ENCODE results near the gene TRUB2.

Gene TRUB2

GRCh38 chr9:128333451-128333869 is 11.2 kb upstream of the TRUB2 start:
- TF ChIP-seq CSDC2 (CRISPR knock-in tag; IDR thresholded peaks at IDR 0.05) = no peak
- no peak for TF ChIP-seq ARNTL (CRISPR knock-in tag; IDR thresholded peaks at IDR 0.05; ENCODE audit: borderline replicate concordance, low read depth)
- TF ChIP-seq ISL1 (CRISPR knock-in tag; IDR thresholded peaks at IDR 0.05) = no peak
- TF ChIP-seq TCF4 (CRISPR knock-in tag; IDR thresholded peaks at IDR 0.05; ENCODE audit: borderline replicate concordance) = no peak
- no peak for TF ChIP-seq BACH2 (CRISPR knock-in tag; IDR thresholded peaks at IDR 0.05; ENCODE audit: borderline replicate concordance)
- TF ChIP-seq POU6F1 (CRISPR knock-in tag; IDR thresholded peaks at IDR 0.05; ENCODE audit: borderline replicate concordance, low read depth) = no peak
- TF ChIP-seq ZFP3 (CRISPR knock-in tag; IDR thresholded peaks at IDR 0.05) = no peak
- no peak for TF ChIP-seq RARB (CRISPR knock-in tag; IDR thresholded peaks at IDR 0.05)
- no peak for TF ChIP-seq PATZ1 (CRISPR knock-in tag; IDR thresholded peaks at IDR 0.05; ENCODE audit: borderline replicate concordance)
- TF ChIP-seq ZNF70 (CRISPR knock-in tag; IDR thresholded peaks at IDR 0.05) = no peak
- TF ChIP-seq TSHZ2 (CRISPR knock-in tag; IDR thresholded peaks at IDR 0.05) = no peak
- no peak for TF ChIP-seq CREB5 (CRISPR knock-in tag; IDR thresholded peaks at IDR 0.05; ENCODE audit: low read depth)
- no peak for TF ChIP-seq ZFP30 (CRISPR knock-in tag; IDR thresholded peaks at IDR 0.05)
- TF ChIP-seq SNAI2 (CRISPR knock-in tag; IDR thresholded peaks at IDR 0.05) = no peak
- no peak for TF ChIP-seq GLIS3 (CRISPR knock-in tag; IDR thresholded peaks at IDR 0.05)
- no peak for TF ChIP-seq ZNF565 (CRISPR knock-in tag; conservative IDR thresholded peaks at IDR 0.05; ENCODE audit: low read depth)
- TF ChIP-seq ESRRG (CRISPR knock-in tag; IDR thresholded peaks at IDR 0.05) = no peak
- no peak for TF ChIP-seq OSR1 (CRISPR knock-in tag; IDR thresholded peaks at IDR 0.05)
- TF ChIP-seq PPARA (CRISPR knock-in tag; IDR thresholded peaks at IDR 0.05; ENCODE audit: borderline replicate concordance) = no peak
- TF ChIP-seq TOX (CRISPR knock-in tag; IDR thresholded peaks at IDR 0.05; ENCODE audit: borderline replicate concordance) = no peak
- ATAC-seq = no peak

DNA sequence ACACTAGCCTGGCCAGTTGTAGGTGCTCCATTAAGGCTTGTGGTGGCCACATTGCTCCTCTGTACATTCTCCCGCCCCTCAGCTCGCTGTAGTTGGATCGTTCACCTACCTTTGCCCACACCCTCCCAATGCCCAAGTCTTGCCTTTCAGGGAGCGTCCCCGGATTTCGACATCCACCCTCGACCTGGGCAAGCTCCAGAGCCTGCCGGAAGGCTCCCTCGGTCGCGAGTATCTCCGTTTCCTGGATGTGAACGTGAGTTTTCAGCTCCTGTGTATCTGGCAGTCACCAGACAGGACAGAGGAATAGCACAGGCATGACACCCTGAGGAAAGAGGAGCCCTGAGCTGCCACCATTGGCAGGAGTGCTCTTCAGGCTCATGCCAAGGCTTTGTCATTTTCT is 3.4 kb upstream of the TRUB2 start:
- TF ChIP-seq ISL1 (CRISPR knock-in tag; IDR thresholded peaks at IDR 0.05) = no peak
- no peak for TF ChIP-seq ZNF565 (CRISPR knock-in tag; conservative IDR thresholded peaks at IDR 0.05; ENCODE audit: low read depth)
- no peak for TF ChIP-seq RARB (CRISPR knock-in tag; IDR thresholded peaks at IDR 0.05)
- TF ChIP-seq PPARA (CRISPR knock-in tag; IDR thresholded peaks at IDR 0.05; ENCODE audit: borderline replicate concordance) = no peak
- no peak for TF ChIP-seq ZNF70 (CRISPR knock-in tag; IDR thresholded peaks at IDR 0.05)
- no peak for TF ChIP-seq ZC3H10 (CRISPR knock-in tag; IDR thresholded peaks at IDR 0.05)
- ATAC-seq = no peak

DNA sequence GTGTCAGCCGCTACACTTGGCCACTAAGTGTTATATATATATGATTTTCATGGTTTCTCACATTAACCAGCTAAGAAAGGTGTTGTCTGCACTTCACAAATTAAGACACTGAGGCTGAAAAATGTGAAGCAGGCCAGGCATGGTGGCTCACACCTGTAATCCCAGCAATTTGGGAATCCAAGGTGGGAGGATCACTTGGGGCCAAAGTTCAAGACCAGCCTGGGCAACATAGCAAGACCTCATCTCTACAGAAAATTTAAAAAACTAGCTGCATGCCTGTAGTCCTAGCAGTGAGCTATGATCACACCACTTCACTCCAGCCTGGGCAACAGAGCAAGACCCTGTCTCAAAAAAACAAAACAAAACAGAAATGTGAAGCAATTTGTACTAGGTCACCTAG is 2.2 kb upstream of the TRUB2 start:
- no peak for ATAC-seq

DNA sequence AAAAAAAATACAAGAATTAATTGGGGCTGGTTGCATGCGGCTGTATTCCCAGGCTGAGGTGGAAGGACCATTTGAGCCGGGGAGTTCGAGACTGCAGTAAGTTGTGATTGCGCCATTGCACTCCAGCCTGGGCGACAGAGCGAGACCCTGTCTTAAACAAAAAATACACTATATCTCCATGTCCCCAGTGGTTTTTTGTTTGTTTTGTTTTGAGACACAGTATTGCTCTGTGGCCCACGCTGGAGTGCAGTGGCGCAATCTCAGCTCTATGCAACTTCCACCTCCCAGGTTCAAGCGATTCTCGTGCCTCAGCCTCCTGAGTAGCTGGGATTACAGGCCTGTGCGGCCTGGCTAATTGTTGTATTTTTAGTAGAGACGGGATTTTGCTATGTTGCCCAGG is 1.5 kb upstream of the TRUB2 start:
- no peak for ATAC-seq
- TF ChIP-seq TCF4 (CRISPR knock-in tag; IDR thresholded peaks at IDR 0.05; ENCODE audit: borderline replicate concordance) (no peak), CSRNP3 (CRISPR knock-in tag; IDR thresholded peaks at IDR 0.05) (no peak), ZC3H10 (CRISPR knock-in tag; IDR thresholded peaks at IDR 0.05) (no peak), PPARA (CRISPR knock-in tag; IDR thresholded peaks at IDR 0.05; ENCODE audit: borderline replicate concordance) (no peak), SNAI2 (CRISPR knock-in tag; IDR thresholded peaks at IDR 0.05) (no peak)

More for the DNA sequence above, 2.2 kb upstream of the TRUB2 start:
- TF ChIP-seq OSR1 (CRISPR knock-in tag; IDR thresholded peaks at IDR 0.05) = no peak
- no peak for TF ChIP-seq CSDC2 (CRISPR knock-in tag; IDR thresholded peaks at IDR 0.05)

All from SK-N-SH treated with all-trans-retinoic acid at 6 μM for 48 hours (cell line).